ENCODE data around the gene MCM8.

MCM8 gene

GRCh38 chr20:6045566-6045965 is 95.1 kb downstream of the MCM8 start:
- FAIRE-seq (no peak), DNase-seq (ENCODE audit: insufficient read length, low spot score) (no peak)
- no peak for TF ChIP-seq SPI1 (IDR thresholded peaks at IDR 0.05; ENCODE audit: low read depth, low read length)
- TF ChIP-seq POU2F2 (IDR thresholded peaks at IDR 0.05; ENCODE audit: low read depth, low read length) = no peak
- TF ChIP-seq POLR2A (IDR thresholded peaks at IDR 0.05; ENCODE audit: low read depth, low read length) = no peak
- TF ChIP-seq POLR2AphosphoS5 (IDR thresholded peaks at IDR 0.05; ENCODE audit: low read depth, low read length) = no peak
- TF ChIP-seq TAF1 (IDR thresholded peaks at IDR 0.05; ENCODE audit: low read depth, low read length) = no peak
- no peak for TF ChIP-seq PAX5 (IDR thresholded peaks at IDR 0.05; ENCODE audit: insufficient read depth, low read length, severe bottlenecking)

GRCh38 chr20:6046432-6046831 is 96.0 kb downstream of the MCM8 start:
- DNase-seq (ENCODE audit: insufficient read length, low spot score) (no peak), FAIRE-seq (no peak)
- no peak for TF ChIP-seq PAX5 (IDR thresholded peaks at IDR 0.05; ENCODE audit: insufficient read depth, low read length, severe bottlenecking)
- no peak for TF ChIP-seq POU2F2 (IDR thresholded peaks at IDR 0.05; ENCODE audit: low read depth, low read length)
- TF ChIP-seq POLR2AphosphoS5 (IDR thresholded peaks at IDR 0.05; ENCODE audit: low read depth, low read length) = no peak
- no peak for TF ChIP-seq POLR2A (IDR thresholded peaks at IDR 0.05; ENCODE audit: low read depth, low read length)
- TF ChIP-seq SPI1 (IDR thresholded peaks at IDR 0.05; ENCODE audit: low read depth, low read length) = no peak
- TF ChIP-seq TAF1 (IDR thresholded peaks at IDR 0.05; ENCODE audit: low read depth, low read length) = no peak

- FAIRE-seq (no peak), DNase-seq (ENCODE audit: insufficient read length, low spot score) (no peak)
- TF ChIP-seq POLR2AphosphoS5 (IDR thresholded peaks at IDR 0.05; ENCODE audit: low read depth, low read length) (no peak), POLR2A (IDR thresholded peaks at IDR 0.05; ENCODE audit: low read depth, low read length) (no peak), POU2F2 (IDR thresholded peaks at IDR 0.05; ENCODE audit: low read depth, low read length) (no peak), PAX5 (IDR thresholded peaks at IDR 0.05; ENCODE audit: insufficient read depth, low read length, severe bottlenecking) (no peak), TAF1 (IDR thresholded peaks at IDR 0.05; ENCODE audit: low read depth, low read length) (no peak), SPI1 (IDR thresholded peaks at IDR 0.05; ENCODE audit: low read depth, low read length) (no peak)
These were observed 97.9 kb downstream of the MCM8 start for GRCh38 chr20:6048391-6048790.
